GM12878 (cell line): ENCODE results near the gene LYL1. TPM values are rescaled to one million over a fixed set of nuclear protein-coding genes. Genes with fewer than 3 reads are reported as not detected.
A peak's percentile ranks its signal among the peaks of the same experiment; 100 is the strongest.

Experiments used
- ATAC-seq: fragments of 200-7000 bp; cut with Tn5 transposase; 3 replicates; pipeline ENCODE4 v1.9.1; 2020; ENCODE audit warnings: mild to moderate bottlenecking, moderate library complexity
- BruUV-seq: library from RNA; stranded (reverse); fragments of 400-500 nt; replicated peaks from 2 replicates; lab custom pipeline; 2021; lab: Mats Ljungman, UMichigan
- CTCF ChIA-PET: fragments of 300-600 bp; sonication (Branson Sonifier 250); formaldehyde crosslinking; extraction: SDS; loops from one replicate; lab custom pipeline; 2021; ENCODE audit warnings: inconsistent platforms; lab: Yijun Ruan, JAX
- POLR2A ChIA-PET: fragments of 350-600 bp; formaldehyde crosslinking; extraction: SDS; loops from one replicate; lab custom pipeline; 2021; ENCODE audit warnings: inconsistent platforms; lab: Charles Lee
- RAD21 ChIA-PET: fragments of 300-600 bp; sonication (Branson Sonifier 250); formaldehyde crosslinking; loops from one replicate; lab custom pipeline; 2023; ENCODE audit warnings: antibody characterized with exemption; ENCODE audit not compliant: unreplicated experiment; lab: Charles Lee
- SMC1A ChIA-PET: fragments of 300-600 bp; sonication (Branson Sonifier 250); formaldehyde crosslinking; loops from one replicate; lab custom pipeline; 2023; ENCODE audit not compliant: unreplicated experiment, uncharacterized antibody; lab: Charles Lee
- DNase-seq: peaks from one replicate; pipeline ENCODE4 v3.0.0-alpha.2; 2011; ENCODE audit warnings: low read depth, low spot score
- FAIRE-seq: peaks from 3 replicates; lab custom pipeline; 2011; peaks lifted over from hg19 to GRCh38; lab: Jason Lieb, UNC
- H2AFZ ChIP-seq: 2 replicates; pipeline ENCODE4 v1.6.0; 2011; ENCODE audit warnings: low read depth, low read length, control low read depth; ENCODE audit not compliant: control insufficient read depth
- H3K27ac ChIP-seq: 2 replicates; pipeline ENCODE4 v1.5.1; 2011; ENCODE audit warnings: control low read depth; ENCODE audit not compliant: control insufficient read depth, insufficient read depth
- H3K27me3 ChIP-seq, 2 experiments: replicated peaks in 1 of 2; 2 replicates each; pipeline versions ENCODE4 v1.6.0 to v1.6.1; 2011; ENCODE audit warnings: low read length in 1 of 2; ENCODE audit not compliant: control insufficient read depth in 2 of 2, insufficient read depth in 2 of 2
- H3K36me3 ChIP-seq, 2 experiments: 2 replicates each; pipeline ENCODE4 v1.5.1; 2011; ENCODE audit warnings: low read length in 1 of 2; ENCODE audit not compliant: control insufficient read depth in 2 of 2, insufficient read depth in 2 of 2
- H3K4me1 ChIP-seq: 2 replicates; pipeline ENCODE4 v1.6.1; 2011; ENCODE audit warnings: mild to moderate bottlenecking, low read length, moderate library complexity, mixed read lengths; ENCODE audit not compliant: control insufficient read depth, insufficient read depth
- H3K4me2 ChIP-seq: 2 replicates; pipeline ENCODE4 v1.6.0; 2011; ENCODE audit warnings: control low read depth; ENCODE audit not compliant: control insufficient read depth, insufficient read depth
- H3K4me3 ChIP-seq: fragments of 200-600 bp; sonication (generic); 2 replicates; pipeline ENCODE4 v1.5.1; 2016
- H3K79me2 ChIP-seq: 2 replicates; pipeline ENCODE4 v1.6.0; 2011; ENCODE audit warnings: low read length; ENCODE audit not compliant: control insufficient read depth, insufficient read depth
- H3K9ac ChIP-seq: 2 replicates; pipeline ENCODE4 v1.8.0; 2011; ENCODE audit warnings: low read length, control low read depth, mixed read lengths; ENCODE audit not compliant: control insufficient read depth, insufficient read depth
- H3K9me3 ChIP-seq: replicated peaks from 3 replicates; pipeline ENCODE4 v1.5.1; 2011; ENCODE audit warnings: mild to moderate bottlenecking, low read length; ENCODE audit not compliant: control insufficient read depth, insufficient read depth
- H4K20me1 ChIP-seq: 2 replicates; pipeline ENCODE4 v1.6.0; 2011; ENCODE audit not compliant: control insufficient read depth, insufficient read depth
- ATF2 ChIP-seq: IDR thresholded peaks from 2 replicates; pipeline ENCODE4 v1.6.1; 2012; ENCODE audit warnings: low read length, inconsistent platforms
- ATF7 ChIP-seq: fragments of 450-650 bp; IDR thresholded peaks from 2 replicates; pipeline ENCODE4 v1.6.1; 2016; ENCODE audit warnings: low read depth, mild to moderate bottlenecking
- E2F8 ChIP-seq: fragments of 450-650 bp; IDR thresholded peaks from 2 replicates; pipeline ENCODE4 v1.6.1; 2018; ENCODE audit warnings: mild to moderate bottlenecking, low read depth, moderate library complexity; ENCODE audit not compliant: partially characterized antibody
- POLR2A ChIP-seq: IDR thresholded peaks from 2 replicates; pipeline ENCODE4 v1.6.1; 2011; ENCODE audit warnings: low read depth, mild to moderate bottlenecking, low read length
- RUNX3 ChIP-seq: IDR thresholded peaks from 2 replicates; pipeline ENCODE4 v1.6.1; 2012; ENCODE audit warnings: low read length, inconsistent platforms
- TARDBP ChIP-seq: IDR thresholded peaks from 2 replicates; pipeline ENCODE4 v1.6.1; 2016; ENCODE audit warnings: borderline replicate concordance
- ZNF274 ChIP-seq: IDR thresholded peaks from one replicate; pipeline ENCODE4 v1.8.0; 2011; ENCODE audit not compliant: insufficient read length, insufficient read depth
- WGBS: methylation state at CpG from one replicate; pipeline ENCODE4 v1.1.6; 2016; ENCODE audit warnings: low lambda C conversion rate; ENCODE audit not compliant: insufficient replicate concordance, insufficient coverage; ENCODE audit errors: missing lambda C conversion rate; 5-methylcytosine and 5-hydroxymethylcytosine counted together
- in situ Hi-C: fragments of 300-500 bp; cut with MboI; formaldehyde crosslinking; loops from 9 replicates; pipeline ENCODE4 v1.14.3; 2018; ENCODE audit warnings: mixed read lengths
- intact Hi-C: fragments of 100-400 bp; cut with micrococcal nuclease; formaldehyde crosslinking; loops from one replicate; pipeline ENCODE4 v1.14.2; 2022; ENCODE audit not compliant: unreplicated experiment
- polyA plus RNA-seq, 11 experiments: library from polyadenylated mRNA; depleted of rRNA in 4 of 11; unstranded in 6 of 11; stranded (reverse) in 5 of 11; fragments of >200 nt; fragmentation: Nextera tagmentation in 4 of 11; fragmentation: Illumina TruSeq in 1 of 11; extraction: Ambion mirVana in 4 of 11; extraction: Trizol in 1 of 11; gene quantifications; 1 replicate in 1 of 11; 2 replicates in 10 of 11; pipeline versions ENCODE4 v1.2.1 to v1.2.3, GENCODE V29; 2011 to 2016; ENCODE audit warnings: inconsistent platforms in 2 of 11, missing spikeins in 2 of 11, low read depth in 1 of 11
- total RNA-seq, 4 experiments: library from RNA; depleted of rRNA in 3 of 4; stranded (reverse); fragments of >200 nt in 3 of 4; fragmentation: Illumina TruSeq in 1 of 4; extraction: Trizol in 1 of 4; gene quantifications; 2 replicates each; pipeline versions ENCODE4 v1.2.1 to v1.2.3, GENCODE V29; 2013 to 2021

The LYL1 gene
- total and polyA plus RNA-seq, 10 of the 15 experiments (the other 5 are each of a cell fraction or from before 2014, with no cell fraction given): 0.10 to 34.8 (median 4.4) TPM

- H3K9ac ChIP-seq: peak overlapping the region; percentile 67; the same call in 1 of the 2 replicates
- H3K9me3 ChIP-seq: no peaks in the 10 kb centered on the region
- no peak overlapping the region for H2AFZ ChIP-seq
- BruUV-seq: no TSS peak
- peak overlapping the region; percentile 90 for H3K4me2 ChIP-seq
- FAIRE-seq: no peak
- CTCF ChIA-PET: interaction anchor here (0.6 to 3.0 kb wide), 11 partner anchors 15 to 154 kb away, joined by 3 to 13 read pairs (median 3); no protein-coding TSS in a partner anchor
- peak overlapping the region; percentile 9 for H3K27ac ChIP-seq
- TF ChIP-seq E2F8: no peak
- no peak for TF ChIP-seq ATF7
- TF ChIP-seq RUNX3: no peak
- no peak for TF ChIP-seq ZNF274
- no peak for TF ChIP-seq TARDBP
- TF ChIP-seq POLR2A: 0 out of 2 replicates have a peak, but pooled peaks have one; percentile 22
- TF ChIP-seq ATF2: no peak
- TF ChIP-seq, all 136 proteins: peak for 1
- SMC1A ChIA-PET: interaction anchor here (0.5 to 1.4 kb wide), 3 partner anchors 11 to 237 kb away, joined by 3 read pairs; no protein-coding TSS in a partner anchor
- Histone ChIP-seq H3K27me3 (no peaks in the 10 kb centered on the region), H3K4me1 (peaks cover 36% of the 10 kb centered on the region), H3K79me2 (peaks cover 66% of the 10 kb centered on the region), H3K4me3 (peak overlapping the region; percentile 92), H4K20me1 (peaks cover 10% of the 10 kb centered on the region), H3K36me3 (peaks cover 5 to 7% of the 10 kb centered on the region in 2 experiments; a peak in 3 of 4 replicates)
- 66% methylated on average over 8 of the region's 8 CpGs for WGBS
- POLR2A ChIA-PET: interaction anchor here (0.6 to 3.8 kb wide), 7 partner anchors 12 to 1780 kb away, joined by 3 to 28 read pairs (median 4); no protein-coding TSS in a partner anchor
- RAD21 ChIA-PET: interaction anchor here (0.6 to 1.4 kb wide), 3 partner anchors 29 to 33 kb away, joined by 3 to 4 read pairs (median 3); partner anchors contain the start of genes IER2 and STX10
- DNase-seq: no peak
- in situ Hi-C loops: no loop called here
- intact Hi-C loops: loop anchor here (2.0 to 5.0 kb wide), 2 partner anchors 31 to 143 kb away; partner anchors contain the start of genes IER2 and STX10
- no peak for ATAC-seq
Observed at GRCh38 chr19:13119627-13120026, 17.0 kb upstream of the LYL1 start.
